NCI-H82 treated with DMSO at 0.1 percent for 48 hours (cell line): ENCODE data around the gene PKP4.

Experiments used
- DNase-seq: peaks from one replicate; lab custom pipeline; 2025; ENCODE audit not compliant: unreplicated experiment; lab: John Stamatoyannopoulos, UW

The PKP4 gene

DNA sequence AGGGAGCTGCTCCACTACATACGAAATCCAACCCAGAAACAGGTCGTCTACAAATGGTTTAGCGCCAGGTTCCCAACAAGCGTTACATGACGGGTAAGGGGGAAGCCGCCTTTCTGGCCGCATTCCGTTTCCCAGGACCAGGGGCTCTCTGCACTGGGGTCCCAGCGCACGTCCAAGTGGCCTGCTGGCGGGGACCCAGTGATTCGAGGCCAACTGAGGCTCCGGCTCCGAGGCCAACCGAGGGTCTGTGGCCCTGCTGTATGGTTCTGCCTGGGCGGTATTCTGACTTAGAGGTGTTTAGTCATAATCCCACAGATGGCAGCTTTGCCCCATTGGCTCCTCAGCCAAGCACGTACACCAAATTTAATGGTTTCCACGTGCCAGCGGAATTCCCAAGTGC lies 127.2 kb downstream of the PKP4 start:
- DNase-seq = no peak

DNA sequence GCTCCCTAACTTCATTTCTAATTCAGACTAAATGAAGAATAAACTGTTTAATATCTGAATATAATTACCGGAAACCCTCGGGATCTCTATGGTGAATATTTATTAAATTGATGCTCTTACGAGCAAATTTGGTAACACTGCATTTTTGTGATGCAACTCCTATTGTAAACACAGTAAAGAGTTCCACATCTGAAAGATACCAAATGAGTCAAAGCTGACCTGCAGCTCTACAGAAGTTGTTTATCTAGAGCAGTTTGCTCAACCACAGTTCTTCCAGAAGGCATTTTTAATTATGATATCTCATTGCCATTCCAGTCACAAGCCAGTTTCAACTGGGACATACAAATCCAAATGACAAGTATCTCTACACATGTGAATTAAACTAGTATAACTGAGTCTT lies 129.7 kb downstream of the PKP4 start:
- no peak for DNase-seq

DNA sequence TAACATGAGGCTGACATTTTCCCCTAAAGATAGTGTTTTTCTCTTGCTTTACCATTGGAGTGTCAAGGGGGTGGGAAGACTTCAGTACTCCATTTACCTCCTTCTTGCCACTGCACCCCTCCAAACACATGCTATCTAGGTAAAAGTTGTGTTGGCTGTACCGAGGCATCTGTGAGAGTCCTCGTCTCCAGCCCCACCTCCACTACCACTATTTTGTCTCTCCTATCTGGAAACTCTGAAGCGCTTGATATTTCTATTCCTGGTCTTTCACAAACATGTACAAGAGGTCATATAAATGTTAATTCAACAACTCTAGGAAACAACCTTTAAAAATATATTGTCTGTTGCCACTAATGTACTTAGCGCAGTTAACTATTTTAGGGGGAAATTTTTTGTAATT lies 132.6 kb downstream of the PKP4 start:
- no peak for DNase-seq

DNA sequence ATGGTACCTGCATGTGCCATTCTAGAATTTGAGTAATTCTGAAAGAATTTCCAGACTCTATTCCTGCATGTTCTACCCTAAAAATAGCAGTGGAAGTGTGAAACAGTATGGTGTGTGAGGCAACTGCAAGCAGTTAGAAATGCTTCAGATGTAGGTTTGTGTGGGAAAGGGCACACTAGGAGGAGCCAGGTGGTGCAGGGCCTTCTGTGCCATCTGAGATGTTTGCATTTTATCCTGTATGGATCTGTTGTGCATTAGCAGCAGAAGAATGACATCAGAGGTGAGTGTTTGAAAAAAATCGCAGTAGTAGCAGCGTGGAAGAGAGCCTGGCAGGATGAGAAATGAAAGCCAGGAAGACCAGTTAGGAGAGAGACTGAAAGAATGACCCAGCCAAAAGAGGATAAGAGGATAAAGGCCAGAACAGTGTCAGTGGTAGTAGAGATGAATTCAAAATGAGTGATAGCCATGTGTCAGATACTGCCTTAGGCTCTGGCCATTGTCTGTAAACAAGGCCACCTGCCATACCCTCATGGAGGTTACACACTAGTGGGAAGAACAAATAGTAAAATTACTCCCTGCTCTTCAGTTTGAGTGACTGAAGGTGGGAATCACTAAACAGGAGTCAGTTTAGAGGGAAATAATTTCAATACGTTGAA lies 142.2 kb downstream of the PKP4 start:
- DNase-seq = no peak

DNA sequence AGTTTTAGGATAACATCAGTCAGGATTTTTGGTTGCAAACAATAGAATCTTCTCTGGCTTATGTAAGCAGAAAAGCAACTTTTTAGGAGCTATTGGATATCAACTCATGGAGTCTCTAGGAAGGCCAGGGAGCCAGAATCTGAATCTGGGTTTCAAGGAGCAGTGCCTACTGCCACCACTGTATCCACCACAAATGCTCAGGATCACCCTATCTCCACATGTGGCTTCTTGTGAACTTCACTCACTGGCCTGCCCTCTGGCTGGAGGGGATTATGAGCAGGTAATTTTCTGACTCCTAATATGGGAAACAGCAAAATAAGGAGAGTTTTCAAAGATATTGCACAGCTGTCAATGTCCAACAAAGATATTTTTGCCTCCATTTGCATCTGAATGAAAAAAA lies 142.9 kb downstream of the PKP4 start:
- DNase-seq = no peak

DNA sequence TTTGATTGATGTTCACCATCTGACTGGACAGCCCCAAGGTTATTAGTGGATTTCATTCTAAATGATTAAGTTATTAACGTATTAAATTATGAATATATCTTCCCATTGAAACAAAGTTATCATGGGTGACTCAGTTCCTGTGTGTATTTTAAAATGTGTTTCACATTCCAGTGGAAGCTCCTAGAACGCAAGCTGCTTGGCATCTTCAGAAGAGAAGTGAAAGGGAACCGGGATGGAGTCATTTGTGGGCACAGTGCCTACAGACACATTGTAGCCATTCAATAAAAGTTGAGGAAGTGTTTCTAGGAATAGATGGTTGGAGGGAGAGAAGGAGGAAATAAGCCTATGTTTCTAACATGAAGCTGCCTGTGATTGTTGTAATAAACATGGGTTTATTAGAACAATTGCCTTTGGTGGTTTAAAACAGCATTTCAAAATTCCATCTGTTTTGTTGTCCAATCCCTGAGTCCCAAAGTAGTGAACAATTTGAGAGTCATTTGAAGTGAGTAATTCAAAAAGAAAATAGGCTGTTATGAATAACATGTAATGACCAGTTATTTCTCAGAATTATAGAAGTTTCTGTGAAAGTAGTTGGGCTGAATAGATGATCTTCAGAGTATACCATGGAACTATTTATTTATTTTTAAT lies 143.5 kb downstream of the PKP4 start:
- DNase-seq = no peak

DNA sequence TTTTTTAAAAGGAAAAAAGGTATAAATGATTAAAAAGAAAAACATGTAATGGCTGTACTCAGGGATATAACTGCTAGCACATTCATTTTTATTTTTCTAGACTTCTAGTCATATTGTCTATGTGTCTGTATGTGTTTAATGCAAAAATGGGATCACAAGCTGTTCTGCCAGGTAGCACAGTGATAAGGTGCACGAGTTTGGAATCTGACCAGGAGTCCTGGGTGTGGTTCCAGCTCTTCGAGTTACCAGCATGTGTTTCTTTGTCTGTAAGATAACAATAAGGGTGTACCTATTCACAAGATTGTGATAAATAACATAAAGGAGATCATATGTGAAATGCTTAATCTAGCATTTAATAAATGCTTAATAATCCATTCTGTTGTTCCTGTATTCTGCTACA lies 145.3 kb downstream of the PKP4 start:
- DNase-seq = no peak

DNA sequence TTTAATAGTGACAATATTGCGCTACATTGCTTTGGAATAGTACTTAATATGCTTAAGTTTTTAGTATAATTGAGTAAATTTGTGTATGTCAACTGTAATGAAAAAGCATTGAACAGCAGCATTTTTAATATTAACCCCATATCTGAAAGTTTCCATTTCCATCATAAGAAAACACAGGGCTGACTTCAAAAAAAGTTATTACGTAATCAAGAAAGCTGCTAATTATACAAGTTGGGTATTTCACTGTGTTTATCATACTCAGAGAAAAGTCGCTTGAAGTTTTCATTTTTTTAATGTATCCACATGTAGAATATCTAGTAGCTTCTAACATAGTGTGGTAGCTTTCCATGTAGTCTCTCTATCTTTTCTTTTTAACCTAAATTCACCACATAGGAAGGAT lies 146.5 kb downstream of the PKP4 start:
- DNase-seq = no peak

DNA sequence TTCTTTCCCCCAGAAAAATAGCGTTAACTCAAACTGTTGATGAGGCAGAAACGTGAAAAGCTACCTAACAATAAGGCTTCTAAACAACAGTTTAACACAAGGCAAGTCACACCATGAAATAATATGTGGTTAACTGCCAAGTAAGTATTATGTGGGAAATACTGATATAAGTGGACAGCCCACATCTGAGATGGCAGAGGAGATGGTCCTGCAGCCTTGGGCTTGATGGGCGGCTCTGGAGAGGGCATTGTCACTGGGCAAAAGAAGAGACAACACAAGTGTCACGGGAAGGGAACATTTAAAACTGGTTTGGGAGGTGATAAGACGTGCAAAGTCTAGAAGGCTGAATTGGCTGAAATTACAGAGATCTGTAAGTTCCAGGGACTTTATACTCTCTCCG lies 147.2 kb downstream of the PKP4 start:
- no peak for DNase-seq

DNA sequence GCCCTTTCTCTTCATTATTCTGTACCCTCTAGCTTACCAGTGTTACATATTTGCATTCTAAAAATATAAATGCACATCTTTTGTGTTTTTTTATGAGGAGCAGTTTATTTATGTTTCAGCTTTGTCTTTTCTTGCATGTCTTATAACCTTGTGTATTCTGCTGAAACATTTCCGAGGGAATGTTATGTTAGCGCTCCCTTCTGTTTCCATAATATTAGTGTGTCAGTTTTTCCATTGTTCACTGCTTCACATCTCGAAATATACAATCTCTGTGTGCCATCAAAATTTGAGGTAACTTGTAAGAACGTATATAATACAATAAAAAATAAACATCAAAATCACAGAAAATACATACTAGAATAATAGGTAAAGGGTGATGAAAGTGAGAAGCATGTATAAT lies 153.3 kb downstream of the PKP4 start:
- no peak for DNase-seq

DNA sequence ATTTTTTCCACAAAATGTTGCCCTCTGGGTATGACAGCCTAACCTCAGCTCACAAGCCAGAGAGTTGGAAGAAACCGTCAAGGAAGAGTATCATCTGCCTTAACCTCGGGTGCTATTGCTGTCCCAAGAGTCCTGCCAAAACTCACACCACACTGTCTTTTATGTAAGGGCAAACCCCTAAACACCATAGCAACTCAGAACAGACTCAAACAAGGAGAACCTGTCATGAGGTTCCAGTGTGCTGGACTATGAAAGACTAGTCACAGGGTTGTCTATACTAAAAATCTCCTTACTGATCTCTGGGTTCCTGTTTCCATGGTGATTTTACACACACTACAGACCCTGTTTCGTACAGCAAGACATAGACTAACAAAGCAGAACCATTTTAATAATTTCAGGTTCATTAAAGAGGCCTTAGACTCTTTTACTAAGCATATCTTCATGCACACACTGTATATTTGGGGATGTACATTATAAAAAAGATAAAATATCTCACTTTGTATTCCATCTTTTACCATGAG lies 159.8 kb downstream of the PKP4 start:
- DNase-seq = no peak

DNA sequence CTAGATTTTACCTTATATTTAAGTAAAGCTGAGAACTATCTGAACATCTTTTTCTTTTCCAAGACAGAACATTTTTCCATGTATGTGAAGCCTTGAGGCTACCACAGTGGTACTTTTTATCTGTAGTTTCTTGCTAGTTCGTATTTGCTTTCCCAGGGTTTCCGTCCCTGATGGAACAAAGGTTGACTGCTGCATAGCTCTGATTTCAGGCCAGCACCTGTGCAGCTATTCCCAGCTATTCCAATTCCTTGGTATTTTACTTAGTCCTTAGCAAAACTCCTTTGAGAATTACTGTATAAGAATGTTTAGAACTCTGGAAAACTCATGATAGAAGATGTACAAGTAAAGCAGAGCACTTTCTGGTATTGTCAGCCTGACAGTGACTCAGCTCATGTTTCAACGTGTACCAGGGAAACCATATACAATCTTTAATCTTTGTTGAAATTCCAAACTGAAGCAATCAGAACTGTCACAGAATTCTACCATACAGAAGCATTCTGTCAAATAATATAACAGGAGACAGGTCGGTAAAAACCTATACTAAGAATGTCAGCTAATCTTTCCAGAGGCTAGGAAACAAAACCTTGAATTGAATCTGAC lies 162.2 kb downstream of the PKP4 start:
- DNase-seq = no peak

DNA sequence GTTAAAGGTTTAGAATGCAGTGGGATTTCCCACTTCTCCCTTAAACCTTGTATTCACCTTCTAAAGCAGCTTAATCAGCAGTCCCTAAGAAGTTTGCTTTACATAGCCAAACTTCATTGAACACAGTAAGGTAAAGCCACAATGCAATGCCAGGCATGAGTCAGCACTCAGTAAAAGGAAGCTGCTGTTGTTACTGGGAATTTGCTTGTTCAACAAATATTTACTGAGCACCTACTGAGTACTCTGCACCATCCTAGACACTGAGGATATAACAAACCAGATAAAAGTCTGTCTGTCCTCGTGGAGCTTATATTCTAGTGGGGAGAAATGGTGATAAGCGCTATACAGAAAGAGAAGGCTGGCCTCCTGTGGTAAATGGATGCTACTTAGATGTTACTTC lies 162.7 kb downstream of the PKP4 start:
- no peak for DNase-seq

DNA sequence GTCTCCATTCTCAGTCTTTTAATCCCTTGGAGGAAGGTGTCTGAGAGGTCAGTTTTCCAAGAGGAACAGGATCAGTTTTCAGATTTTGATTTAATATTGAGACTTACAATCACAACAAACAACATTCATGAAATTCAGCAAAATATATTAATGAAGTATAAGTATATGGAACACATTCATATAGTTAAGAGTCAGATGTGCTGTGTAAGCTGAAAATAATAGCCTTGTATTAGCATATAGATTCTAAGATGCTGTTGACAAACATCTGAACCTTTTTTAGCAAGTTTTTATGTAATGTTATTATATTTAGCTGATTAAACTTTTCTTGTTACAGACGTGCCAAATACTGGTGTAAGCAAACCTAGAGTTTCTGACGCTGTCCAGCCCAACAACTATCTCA lies 163.9 kb downstream of the PKP4 start:
- DNase-seq = no peak

DNA sequence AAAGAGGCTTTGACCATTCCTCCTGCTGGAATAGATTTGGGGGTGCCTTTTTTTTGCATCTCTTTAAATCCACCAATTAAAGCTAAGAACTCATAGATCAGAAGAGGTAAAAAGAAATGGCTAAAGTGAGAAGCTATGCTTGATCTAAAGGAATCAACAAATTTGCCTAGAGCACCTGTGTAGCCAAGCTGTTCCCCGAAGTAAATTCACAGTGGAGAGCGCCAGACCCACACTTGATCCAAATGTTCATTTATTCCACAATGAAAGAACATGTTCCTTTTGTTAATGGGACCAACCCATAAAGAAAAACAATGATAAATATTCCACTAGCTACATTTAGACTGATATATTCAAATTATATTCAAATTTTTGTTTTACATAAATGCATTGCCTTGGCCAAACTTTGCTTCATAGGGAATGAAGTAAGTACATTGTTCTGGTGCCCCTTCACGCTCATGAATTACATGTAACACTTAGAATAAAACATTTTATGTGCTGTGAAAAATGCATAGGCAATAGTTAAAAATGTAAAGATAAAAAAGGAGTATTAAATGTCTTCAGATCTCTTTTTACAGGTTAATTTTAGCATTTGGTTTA lies 167.4 kb downstream of the PKP4 start:
- no peak for DNase-seq

DNA sequence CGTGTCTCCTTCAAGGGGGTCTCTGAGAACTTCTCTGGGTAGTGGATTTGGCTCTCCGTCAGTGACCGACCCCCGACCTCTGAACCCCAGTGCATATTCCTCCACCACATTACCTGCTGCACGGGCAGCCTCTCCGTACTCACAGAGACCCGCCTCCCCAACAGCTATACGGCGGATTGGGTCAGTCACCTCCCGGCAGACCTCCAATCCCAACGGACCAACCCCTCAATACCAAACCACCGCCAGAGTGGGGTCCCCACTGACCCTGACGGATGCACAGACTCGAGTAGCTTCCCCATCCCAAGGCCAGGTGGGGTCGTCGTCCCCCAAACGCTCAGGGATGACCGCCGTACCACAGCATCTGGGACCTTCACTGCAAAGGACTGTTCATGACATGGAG lies 168.2 kb downstream of the PKP4 start:
- no peak for DNase-seq

DNA sequence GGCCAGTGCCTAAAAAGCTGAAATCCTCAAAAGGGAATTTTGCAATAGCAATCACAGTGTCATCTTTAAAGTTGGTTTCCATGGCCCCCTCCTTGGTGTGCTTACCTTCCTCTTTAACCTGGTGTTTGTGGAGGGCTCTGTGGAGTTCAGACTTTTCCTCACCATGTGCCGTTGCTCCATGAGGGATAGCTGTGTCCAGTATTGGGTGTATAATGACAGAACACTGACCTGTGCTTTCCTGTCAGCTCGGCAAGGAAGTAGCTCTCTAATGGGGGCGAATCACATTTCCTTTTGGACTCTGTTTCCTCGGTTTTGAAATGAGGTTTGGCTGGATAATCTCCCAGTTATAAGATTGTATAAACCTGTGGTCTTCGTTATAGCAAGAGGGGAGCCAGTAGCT lies 172.4 kb downstream of the PKP4 start:
- DNase-seq = no peak

DNA sequence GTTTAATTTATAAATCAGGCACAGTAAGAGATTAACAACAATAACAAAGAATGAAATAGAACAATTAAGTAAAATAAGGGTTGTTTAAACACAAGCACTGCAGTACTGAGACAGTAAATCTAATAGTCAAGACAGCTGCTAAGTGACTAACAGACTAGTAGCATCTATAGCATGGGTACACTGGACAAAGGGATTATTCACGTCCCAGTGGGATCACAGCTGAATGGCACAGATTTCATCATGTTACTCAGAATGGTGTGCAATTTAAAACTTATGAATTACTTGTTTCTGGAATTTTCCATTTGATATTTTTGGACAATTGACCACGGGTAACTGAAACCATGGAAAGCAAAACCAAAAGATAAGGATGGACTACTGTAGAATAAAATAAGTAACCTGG lies 176.5 kb downstream of the PKP4 start:
- no peak for DNase-seq

DNA sequence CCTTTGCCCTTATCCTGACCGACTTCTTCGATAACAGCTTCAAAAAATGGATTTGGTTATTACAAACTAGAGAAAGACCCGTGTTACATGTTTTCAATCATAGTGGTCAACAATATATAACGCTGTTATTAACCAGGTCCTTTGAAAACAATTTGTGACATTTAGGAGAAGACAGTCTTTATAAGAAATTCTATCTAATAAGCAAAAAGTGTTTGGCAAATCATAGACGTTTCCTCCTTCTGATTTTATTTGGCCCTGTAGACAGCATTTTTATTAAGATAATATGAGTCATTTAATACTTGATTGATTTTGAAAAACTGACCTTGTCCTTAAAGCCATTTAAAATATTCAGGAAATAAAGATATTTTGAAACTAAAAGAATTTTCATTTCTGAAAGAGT lies 177.9 kb downstream of the PKP4 start:
- no peak for DNase-seq

DNA sequence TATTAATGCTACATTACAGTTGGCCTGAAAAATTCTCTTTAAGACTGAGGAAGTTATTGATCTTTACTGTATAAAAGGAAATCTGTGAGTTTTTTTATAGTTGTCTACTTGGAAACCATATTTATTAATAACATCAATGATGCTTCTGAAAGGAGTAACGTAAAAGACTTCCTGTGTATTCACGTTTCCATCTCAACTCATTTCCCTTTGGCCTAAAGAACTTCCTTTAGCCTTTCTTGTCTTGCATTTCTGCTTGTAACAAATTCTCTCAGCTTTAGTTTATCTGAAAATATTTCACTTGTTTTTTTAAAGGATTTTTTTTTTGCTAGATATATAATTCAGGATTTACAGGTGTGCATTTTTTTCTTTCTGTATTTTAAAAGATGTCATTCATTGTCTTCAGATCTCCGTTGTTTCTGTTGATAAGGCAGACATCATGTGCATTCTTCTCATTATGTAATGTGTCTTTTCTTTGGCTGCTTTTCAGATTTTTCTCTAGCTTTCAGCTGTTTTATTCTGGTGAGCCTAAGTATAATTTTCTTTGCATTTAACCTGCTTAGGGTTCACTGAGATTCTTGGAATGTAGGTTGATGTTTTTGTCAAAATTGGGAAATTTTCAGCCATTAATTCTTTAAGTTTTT lies 179.3 kb downstream of the PKP4 start:
- DNase-seq = no peak

DNA sequence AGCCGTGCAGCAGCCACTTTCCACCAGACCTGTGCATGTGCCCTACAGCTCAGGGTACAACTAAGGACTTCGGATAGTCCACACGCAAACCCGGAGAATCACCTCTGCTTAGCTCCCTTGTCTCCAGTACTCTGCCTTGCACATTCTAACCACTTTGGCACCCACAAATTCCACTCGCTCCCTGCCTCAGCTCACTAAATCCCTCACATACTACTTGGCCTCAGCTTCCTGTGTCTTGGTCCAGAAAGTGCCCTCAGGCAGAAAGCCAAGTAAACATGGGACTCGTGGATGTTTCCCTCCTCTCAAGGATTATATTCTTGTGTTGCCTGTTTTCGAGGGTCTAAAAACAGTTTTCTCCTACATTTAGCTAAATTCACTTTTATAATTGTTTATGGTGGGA lies 180.6 kb downstream of the PKP4 start:
- DNase-seq = no peak

DNA sequence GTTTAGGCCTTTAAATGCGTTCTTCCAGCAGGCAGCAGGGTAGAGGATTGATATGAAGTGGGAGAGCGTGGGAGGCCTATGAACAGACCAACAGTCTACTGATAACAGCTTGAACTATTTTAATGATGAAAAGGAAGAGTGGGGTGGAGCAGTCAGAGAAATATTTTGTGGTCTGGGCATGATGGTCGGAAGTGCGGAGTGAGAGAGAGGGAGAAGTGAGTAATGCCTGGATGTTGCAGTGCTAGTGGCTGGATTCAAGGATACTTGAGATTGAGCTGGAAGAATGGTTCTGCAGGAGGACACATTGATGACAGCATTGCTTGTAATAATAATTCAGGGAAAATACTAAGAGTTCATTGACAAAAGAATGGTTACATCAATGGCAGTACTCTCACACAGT lies 187.4 kb downstream of the PKP4 start:
- DNase-seq = no peak
